Spleen (tissue), 7 donors: ENCODE data around the gene TRIM50.

Source experiments
- POLR2A ChIP-seq, 3 donors: fragments of 450-650 bp; IDR thresholded peaks; one replicate each; pipeline ENCODE4 v1.5.1; 2017; ENCODE audit warnings: antibody characterized with exemption in 3 of 3, mild to moderate bottlenecking in 1 of 3
- POLR2AphosphoS5 ChIP-seq, 3 donors: sonication (generic); formaldehyde crosslinking; IDR thresholded peaks; one replicate each; pipeline ENCODE4 v1.5.1; 2017; ENCODE audit warnings: antibody characterized with exemption in 3 of 3
- TF ChIP-seq, protein P1 (sequence below), 11 experiments: fragments of 200-600 bp in 7 of 11; fragments of 450-650 bp in 4 of 11; sonication (generic) in 4 of 11; IDR thresholded peaks in 8 of 11; conservative IDR thresholded peaks in 3 of 11; 1 replicate in 7 of 11; 2 replicates in 4 of 11; pipeline versions ENCODE4 v1.4.0 to v1.8.0; 2016 to 2021; ENCODE audit warnings: antibody characterized with exemption in 11 of 11, inconsistent platforms in 4 of 11, mild to moderate bottlenecking in 1 of 11
- donor health status: DM: no; HTN: no; CAD: no; lungs with moderate emphysema.
- donor health status: DM: no; HTN: no; CAD: no.
- donor health status: DM: no; HTN: no; CAD: no.

DNA sequence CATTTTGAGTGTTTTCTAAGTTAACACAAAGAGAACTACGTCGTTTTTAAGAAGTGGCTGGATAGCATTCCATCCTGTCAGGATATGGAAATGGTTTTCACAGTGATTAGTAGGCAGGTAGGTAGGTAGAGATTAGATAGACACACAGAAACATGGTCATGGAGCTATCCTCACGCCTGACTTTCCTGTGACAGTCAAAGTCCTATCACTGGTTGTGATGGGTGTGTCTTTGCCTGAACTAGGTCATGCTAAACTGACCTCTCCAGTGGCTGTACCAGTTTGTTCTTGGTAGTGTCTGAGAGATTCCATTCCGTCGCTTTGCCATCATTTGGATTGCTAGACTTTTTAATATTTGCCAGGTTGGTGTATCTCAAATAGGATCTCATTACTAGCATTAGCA lies 28.3 kb upstream of the TRIM50 start:
- TF ChIP-seq, protein P1, sequence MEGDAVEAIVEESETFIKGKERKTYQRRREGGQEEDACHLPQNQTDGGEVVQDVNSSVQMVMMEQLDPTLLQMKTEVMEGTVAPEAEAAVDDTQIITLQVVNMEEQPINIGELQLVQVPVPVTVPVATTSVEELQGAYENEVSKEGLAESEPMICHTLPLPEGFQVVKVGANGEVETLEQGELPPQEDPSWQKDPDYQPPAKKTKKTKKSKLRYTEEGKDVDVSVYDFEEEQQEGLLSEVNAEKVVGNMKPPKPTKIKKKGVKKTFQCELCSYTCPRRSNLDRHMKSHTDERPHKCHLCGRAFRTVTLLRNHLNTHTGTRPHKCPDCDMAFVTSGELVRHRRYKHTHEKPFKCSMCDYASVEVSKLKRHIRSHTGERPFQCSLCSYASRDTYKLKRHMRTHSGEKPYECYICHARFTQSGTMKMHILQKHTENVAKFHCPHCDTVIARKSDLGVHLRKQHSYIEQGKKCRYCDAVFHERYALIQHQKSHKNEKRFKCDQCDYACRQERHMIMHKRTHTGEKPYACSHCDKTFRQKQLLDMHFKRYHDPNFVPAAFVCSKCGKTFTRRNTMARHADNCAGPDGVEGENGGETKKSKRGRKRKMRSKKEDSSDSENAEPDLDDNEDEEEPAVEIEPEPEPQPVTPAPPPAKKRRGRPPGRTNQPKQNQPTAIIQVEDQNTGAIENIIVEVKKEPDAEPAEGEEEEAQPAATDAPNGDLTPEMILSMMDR (IDR thresholded peaks at IDR 0.05 in 8 of 11, conservative IDR thresholded peaks at IDR 0.05 in 3 of 11) = no peak
- TF ChIP-seq POLR2A (IDR thresholded peaks at IDR 0.05) = no peak
- TF ChIP-seq POLR2AphosphoS5 (IDR thresholded peaks at IDR 0.05) = no peak
